ENCODE measurements around the gene OSBPL5.

The OSBPL5 gene

GRCh38 chr11:3049430-3050243, 115.5 kb downstream of the OSBPL5 start:
- peak; percentile 60 for DNase-seq

- DNase-seq, result no peak
Measured at GRCh38 chr11:3047637-3048036, 117.5 kb downstream of the OSBPL5 start.

GRCh38 chr11:3046641-3047040, 118.5 kb downstream of the OSBPL5 start:
- no peak for DNase-seq

- no peak for DNase-seq
Measured at GRCh38 chr11:3046190-3046589, 118.9 kb downstream of the OSBPL5 start.

GRCh38 chr11:3044915-3045314, 120.2 kb downstream of the OSBPL5 start:
- DNase-seq, result no peak

- DNase-seq, result no peak
Measured at GRCh38 chr11:3044004-3044403, 121.1 kb downstream of the OSBPL5 start.

GRCh38 chr11:3043315-3043871, 121.7 kb downstream of the OSBPL5 start:
- DNase-seq, result no peak

GRCh38 chr11:3042496-3043314, 122.4 kb downstream of the OSBPL5 start:
- no peak for DNase-seq

GRCh38 chr11:3041699-3042441, 123.2 kb downstream of the OSBPL5 start:
- no peak for DNase-seq

- no peak for DNase-seq
Measured at GRCh38 chr11:3040881-3041280, 124.2 kb downstream of the OSBPL5 start.

GRCh38 chr11:3037945-3038271, 127.2 kb downstream of the OSBPL5 start:
- no peak for DNase-seq
